AG04450 (cell line): ENCODE measurements around the gene CDKN1C. TPM values are rescaled to one million over a fixed set of nuclear protein-coding genes. Genes with fewer than 3 reads are reported as not detected.

ENCODE experiments used
- CTCF ChIA-PET: fragments of 300-600, 350-600 bp; formaldehyde crosslinking; extraction: SDS; loops from one replicate; lab custom pipeline; 2022; ENCODE audit warnings: antibody characterized with exemption, inconsistent platforms; lab: Charles Lee
- POLR2A ChIA-PET: fragments of 350-600 bp; formaldehyde crosslinking; extraction: SDS; loops from one replicate; lab custom pipeline; 2021; ENCODE audit warnings: antibody characterized with exemption, inconsistent platforms; lab: Yijun Ruan, JAX
- DNase-seq: peaks from one replicate; pipeline ENCODE4 v3.0.0-alpha.2; 2011; ENCODE audit warnings: low read depth, low spot score
- H3K27ac ChIP-seq: one replicate; pipeline ENCODE4 v1.5.1; 2012; ENCODE audit warnings: low read depth, low read length, control low read depth
- H3K27me3 ChIP-seq: one replicate; pipeline ENCODE4 v1.6.0; 2012; ENCODE audit warnings: low read length; ENCODE audit not compliant: control insufficient read depth, insufficient read depth
- H3K4me3 ChIP-seq: 2 replicates; pipeline ENCODE4 v1.5.1; 2011; ENCODE audit warnings: mild to moderate bottlenecking, low read depth, low read length, control low read depth
- H3K9me3 ChIP-seq: 2 replicates; pipeline ENCODE4 v1.5.1; 2012; ENCODE audit warnings: low read length; ENCODE audit not compliant: control insufficient read depth, insufficient read depth
- CTCF ChIP-seq: IDR thresholded peaks from 2 replicates; pipeline ENCODE4 v1.5.1; 2011; ENCODE audit warnings: low read depth, low read length, control low read depth, inconsistent platforms
- polyA plus RNA-seq: library from polyadenylated mRNA; depleted of rRNA; stranded (reverse); fragments of >200 nt; gene quantifications from 2 replicates; pipeline ENCODE4 v1.2.3, GENCODE V29; 2011

Gene CDKN1C
- polyA plus RNA-seq, 1 experiment: 8.1 TPM

GRCh38 chr11:2904153-2905052, 18.8 kb upstream of the CDKN1C start:
- H3K9me3 ChIP-seq: peaks cover 5% of the 10 kb centered on the region; the same call in 1 of the 2 replicates
- CTCF ChIA-PET: interaction anchor here (2.0 to 2.4 kb wide), 2 partner anchors 12 to 15 kb away, joined by 6 to 13 read pairs; no protein-coding TSS in a partner anchor
- no peak overlapping the region for H3K27ac ChIP-seq
- H3K4me3 ChIP-seq: no peak overlapping the region
- POLR2A ChIA-PET: no interaction called here
- no peak for DNase-seq
- H3K27me3 ChIP-seq: no peaks in the 10 kb centered on the region
- no peak for TF ChIP-seq CTCF

DNA sequence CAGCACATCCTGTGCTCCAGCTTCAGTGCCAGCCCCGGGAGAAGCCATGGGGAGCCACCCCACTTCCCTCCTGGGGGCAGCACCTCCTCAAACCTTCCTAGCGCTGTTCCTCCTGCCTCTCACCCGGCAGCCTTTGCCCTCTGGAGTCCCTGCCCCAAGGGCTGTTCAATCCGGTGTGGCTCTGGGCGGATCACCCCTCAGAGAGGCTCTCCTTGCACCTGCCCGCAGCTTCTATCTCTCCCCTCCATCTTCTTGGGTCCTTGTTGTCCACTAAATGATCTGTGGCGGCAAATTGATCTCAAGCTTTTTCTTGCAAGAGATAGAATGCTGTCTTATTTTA, 18.1 kb upstream of the CDKN1C start:
- peaks cover 7% of the 10 kb centered on the region; the same call in 1 of the 2 replicates for H3K9me3 ChIP-seq
- no peaks in the 10 kb centered on the region for H3K27me3 ChIP-seq
- POLR2A ChIA-PET: interaction anchor here (2.3 kb wide), 1 partner anchor 26 kb away, joined by 13 read pairs; the partner anchor contains the start of gene PHLDA2
- H3K4me3 ChIP-seq: no peak overlapping the region
- no peak for TF ChIP-seq CTCF
- DNase-seq: no peak
- no peak overlapping the region for H3K27ac ChIP-seq
- CTCF ChIA-PET: interaction anchor here (1.3 to 2.4 kb wide), 3 partner anchors 11 to 16 kb away, joined by 4 to 13 read pairs (median 6); no protein-coding TSS in a partner anchor

GRCh38 chr11:2902784-2903671, 17.5 kb upstream of the CDKN1C start:
- ChIA-PET CTCF (interaction anchor here (0.6 to 2.4 kb wide), 5 partner anchors 11 to 372 kb away, joined by 3 to 13 read pairs (median 4); no protein-coding TSS in a partner anchor), POLR2A (interaction anchor here (0.5 to 2.3 kb wide), 3 partner anchors 9 to 27 kb away, joined by 3 to 13 read pairs (median 3); partner anchors contain the start of gene PHLDA2)
- peak overlapping the region; percentile 80 for H3K4me3 ChIP-seq
- DNase-seq: no peak
- peaks cover 7% of the 10 kb centered on the region; the same call in 1 of the 2 replicates for H3K9me3 ChIP-seq
- H3K27ac ChIP-seq: no peak overlapping the region
- no peak for TF ChIP-seq CTCF
- no peaks in the 10 kb centered on the region for H3K27me3 ChIP-seq

DNA sequence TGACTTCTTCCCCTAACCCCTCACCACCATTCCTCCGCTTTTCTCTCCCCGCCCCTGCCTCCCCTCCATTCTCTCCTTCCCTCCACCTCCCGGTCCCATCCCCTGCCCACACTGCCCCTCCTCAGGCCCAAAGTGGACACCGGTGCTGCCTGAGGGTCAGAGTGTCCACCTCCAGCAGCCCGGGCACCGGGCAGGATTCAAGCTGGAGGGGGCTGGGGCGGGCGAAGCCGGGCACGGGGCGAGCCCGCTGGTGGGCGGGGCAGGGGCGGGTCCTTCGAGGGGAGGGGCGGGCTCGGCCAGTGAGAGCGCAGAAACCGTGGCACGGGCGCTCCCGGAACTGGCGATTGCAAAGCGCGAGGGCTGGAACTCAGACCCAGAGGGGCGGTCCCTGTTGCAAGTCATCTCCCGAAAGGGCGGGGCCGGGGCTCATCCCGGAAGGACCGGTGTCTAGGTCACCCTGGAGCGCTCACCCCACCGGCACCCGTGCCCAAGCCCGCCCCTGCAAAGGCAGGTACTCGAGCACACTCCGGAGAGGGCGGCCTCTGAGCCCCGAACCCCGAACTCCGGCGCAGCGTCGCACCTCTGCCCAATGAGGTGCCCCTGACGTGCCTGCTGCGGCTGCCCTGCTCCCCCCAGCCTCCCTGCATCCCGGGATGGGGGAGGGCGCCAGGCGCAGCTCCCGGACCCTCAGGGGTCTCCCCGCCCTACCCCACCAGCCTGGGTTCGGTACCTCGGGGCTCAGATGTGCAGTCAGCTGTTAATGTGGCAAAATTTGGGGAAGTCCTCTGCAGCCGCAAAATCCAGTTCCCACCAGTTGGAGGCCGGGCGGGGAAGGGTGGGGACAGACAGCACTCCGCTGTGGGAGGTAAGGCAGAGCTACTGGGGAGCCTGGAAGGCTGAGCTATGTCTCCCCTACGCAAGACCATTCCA, 16.5 kb upstream of the CDKN1C start:
- DNase-seq: peak; percentile 63
- Histone ChIP-seq H3K27ac (peak overlapping the region; percentile 52), H3K4me3 (peak overlapping the region; percentile 80), H3K9me3 (peaks cover 7% of the 10 kb centered on the region; the same call in 1 of the 2 replicates), H3K27me3 (no peaks in the 10 kb centered on the region)
- POLR2A ChIA-PET: interaction anchor here (0.5 to 2.3 kb wide), 7 partner anchors 10 to 879 kb away, joined by 3 to 13 read pairs (median 4); partner anchors contain the start of gene PHLDA2
- TF ChIP-seq CTCF: no peak
- CTCF ChIA-PET: interaction anchor here (0.6 to 2.4 kb wide), 5 partner anchors 10 to 371 kb away, joined by 3 to 13 read pairs (median 4); no protein-coding TSS in a partner anchor
